Endothelial cell of umbilical vein (primary cell): ENCODE results near the gene TAF11L9.
"Not testable (repeated sequence)": the region's sequence is repeated elsewhere in the genome, so short reads cannot be mapped to it uniquely, and the experiment has no call there.

Experiments used
- EZH2 ChIP-seq: IDR thresholded peaks from 2 replicates; pipeline ENCODE4 v1.6.1; 2012; ENCODE audit warnings: borderline replicate concordance, low read depth, mild to moderate bottlenecking, moderate library complexity, low read length, inconsistent platforms; ENCODE audit not compliant: severe bottlenecking
- POLR2AphosphoS5 ChIP-seq: IDR thresholded peaks from 2 replicates; pipeline ENCODE4 v1.6.1; 2012; ENCODE audit warnings: low read depth, mild to moderate bottlenecking, control low read depth, low read length, moderate library complexity; ENCODE audit not compliant: insufficient read depth

DNA sequence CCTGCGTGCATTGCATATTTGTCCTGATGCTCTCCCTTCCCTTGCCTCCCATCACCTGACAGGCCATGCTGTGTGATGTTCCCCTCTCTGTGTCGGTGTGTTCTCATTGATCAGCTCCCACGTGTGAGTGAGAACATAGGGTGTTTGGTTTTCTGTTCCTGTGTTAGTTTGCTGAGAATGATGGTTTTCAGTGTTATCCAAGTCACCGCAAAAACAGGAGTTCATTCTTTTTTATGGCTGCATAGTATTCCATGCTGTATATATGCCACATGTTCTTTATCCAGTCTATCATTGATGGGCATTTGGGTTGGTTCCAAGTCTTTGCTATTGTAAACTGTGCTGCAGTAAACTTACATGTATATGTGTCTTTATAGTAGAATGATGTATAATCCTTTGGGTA, 13.3 kb upstream of the TAF11L9 start:
- not testable (repeated sequence) for TF ChIP-seq POLR2AphosphoS5, EZH2
